Smooth muscle cell (in vitro differentiated cells): ENCODE data around the gene HEATR9. TPM values are rescaled to one million over a fixed set of nuclear protein-coding genes. Genes with fewer than 3 reads are reported as not detected.
A peak's percentile ranks its signal among the peaks of the same experiment; 100 is the strongest.

ENCODE experiments used
- DNase-seq: peaks from one replicate; lab custom pipeline; 2025; ENCODE audit not compliant: unreplicated experiment; lab: John Stamatoyannopoulos, UW
- H2AFZ ChIP-seq: fragments of 200-600 bp; sonication (generic); 2 replicates; pipeline ENCODE4 v1.6.0; 2016; ENCODE audit warnings: antibody characterized with exemption, low read depth, mild to moderate bottlenecking
- H3F3A ChIP-seq: fragments of 200-600 bp; sonication (generic); 2 replicates; pipeline ENCODE4 v1.6.0; 2017; ENCODE audit warnings: antibody characterized with exemption, low read depth
- H3K27ac ChIP-seq: fragments of 200-600 bp; sonication (generic); 2 replicates; pipeline ENCODE4 v1.5.1; 2016; ENCODE audit warnings: low read depth, mild to moderate bottlenecking
- H3K27me3 ChIP-seq: fragments of 200-600 bp; sonication (generic); 2 replicates; pipeline ENCODE4 v1.6.1; 2016; ENCODE audit warnings: low read depth, mild to moderate bottlenecking
- H3K36me3 ChIP-seq: fragments of 200-600 bp; sonication (generic); 2 replicates; pipeline ENCODE4 v1.5.1; 2016; ENCODE audit warnings: low read depth
- H3K4me1 ChIP-seq: fragments of 200-600 bp; sonication (generic); 2 replicates; pipeline ENCODE4 v1.5.1; 2016; ENCODE audit warnings: low read depth
- H3K4me2 ChIP-seq: fragments of 200-600 bp; sonication (generic); 2 replicates; pipeline ENCODE4 v1.6.0; 2016; ENCODE audit warnings: mild to moderate bottlenecking
- H3K4me3 ChIP-seq: fragments of 200-600 bp; sonication (generic); 2 replicates; pipeline ENCODE4 v1.5.1; 2016; ENCODE audit warnings: mild to moderate bottlenecking
- H3K79me2 ChIP-seq: fragments of 200-600 bp; sonication (generic); 2 replicates; pipeline ENCODE4 v1.6.0; 2016; ENCODE audit warnings: low read depth, mild to moderate bottlenecking
- H3K9ac ChIP-seq: fragments of 200-600 bp; sonication (generic); 2 replicates; pipeline ENCODE4 v1.6.0; 2016; ENCODE audit warnings: low read depth
- H3K9me3 ChIP-seq: fragments of 200-600 bp; sonication (generic); replicated peaks from 2 replicates; pipeline ENCODE4 v1.5.1; 2016; ENCODE audit warnings: low read depth
- H4K20me1 ChIP-seq: fragments of 200-600 bp; sonication (generic); 2 replicates; pipeline ENCODE4 v1.6.0; 2016; ENCODE audit warnings: low read depth
- WGBS: methylation state at CpG from one replicate; pipeline ENCODE4 v1.1.7; 2016; ENCODE audit warnings: low lambda C conversion rate; 5-methylcytosine and 5-hydroxymethylcytosine counted together
- polyA plus RNA-seq: library from polyadenylated mRNA; unstranded; fragments of >200 nt; fragmentation: Nextera tagmentation; extraction: Ambion mirVana; gene quantifications from 2 replicates; pipeline ENCODE4 v1.2.1, GENCODE V29; 2016
- total RNA-seq: library from RNA; depleted of rRNA; stranded (reverse); fragments of >200 nt; gene quantifications from 2 replicates; pipeline ENCODE4 v1.2.3, GENCODE V29; 2014
- TF ChIP-seq, protein P1 (sequence below): fragments of 200-600 bp; sonication (generic); IDR thresholded peaks from 2 replicates; pipeline ENCODE4 v1.5.1; 2017; ENCODE audit warnings: borderline replicate concordance, mild to moderate bottlenecking, antibody characterized with exemption; ENCODE audit not compliant: insufficient read depth, poor library complexity, severe bottlenecking

HEATR9 gene
- total and polyA plus RNA-seq, 2 experiments from 2014 or later = not detected

GRCh38 chr17:35811759-35812158, 56.9 kb downstream of the HEATR9 start:
- Histone ChIP-seq H3K9me3 (no peaks in the 10 kb centered on the region), H3K4me1 (peaks cover 22% of the 10 kb centered on the region), H3K4me3 (no peak overlapping the region), H3K27ac (no peak overlapping the region), H3K4me2 (peak overlapping the region; percentile 88), H2AFZ (no peak overlapping the region), H3F3A (peaks cover 19% of the 10 kb centered on the region), H3K36me3 (no peaks in the 10 kb centered on the region), H3K79me2 (peaks cover 74% of the 10 kb centered on the region), H3K9ac (no peak overlapping the region), H4K20me1 (peaks cover 70% of the 10 kb centered on the region), H3K27me3 (no peaks in the 10 kb centered on the region)
- 93% methylated on average over 6 of the region's 6 CpGs for WGBS
- TF ChIP-seq, protein P1, sequence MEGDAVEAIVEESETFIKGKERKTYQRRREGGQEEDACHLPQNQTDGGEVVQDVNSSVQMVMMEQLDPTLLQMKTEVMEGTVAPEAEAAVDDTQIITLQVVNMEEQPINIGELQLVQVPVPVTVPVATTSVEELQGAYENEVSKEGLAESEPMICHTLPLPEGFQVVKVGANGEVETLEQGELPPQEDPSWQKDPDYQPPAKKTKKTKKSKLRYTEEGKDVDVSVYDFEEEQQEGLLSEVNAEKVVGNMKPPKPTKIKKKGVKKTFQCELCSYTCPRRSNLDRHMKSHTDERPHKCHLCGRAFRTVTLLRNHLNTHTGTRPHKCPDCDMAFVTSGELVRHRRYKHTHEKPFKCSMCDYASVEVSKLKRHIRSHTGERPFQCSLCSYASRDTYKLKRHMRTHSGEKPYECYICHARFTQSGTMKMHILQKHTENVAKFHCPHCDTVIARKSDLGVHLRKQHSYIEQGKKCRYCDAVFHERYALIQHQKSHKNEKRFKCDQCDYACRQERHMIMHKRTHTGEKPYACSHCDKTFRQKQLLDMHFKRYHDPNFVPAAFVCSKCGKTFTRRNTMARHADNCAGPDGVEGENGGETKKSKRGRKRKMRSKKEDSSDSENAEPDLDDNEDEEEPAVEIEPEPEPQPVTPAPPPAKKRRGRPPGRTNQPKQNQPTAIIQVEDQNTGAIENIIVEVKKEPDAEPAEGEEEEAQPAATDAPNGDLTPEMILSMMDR = no peak
- DNase-seq = no peak

- no peaks in the 10 kb centered on the region for H3K9me3 ChIP-seq
- H3K79me2 ChIP-seq = peaks cover 56% of the 10 kb centered on the region
- H4K20me1 ChIP-seq = peaks cover 52% of the 10 kb centered on the region
- no peak for DNase-seq
- under 1% methylated on average over 13 of the region's 24 CpGs for WGBS
- H3K27ac ChIP-seq = peak overlapping the region; percentile 96
- H3K4me3 ChIP-seq = peak overlapping the region; percentile 99
- H2AFZ ChIP-seq = no peak overlapping the region
- H3F3A ChIP-seq = peaks cover 18% of the 10 kb centered on the region
- peak overlapping the region; percentile 96 for H3K9ac ChIP-seq
- H3K4me2 ChIP-seq = peak overlapping the region; percentile 88
- H3K27me3 ChIP-seq = no peaks in the 10 kb centered on the region
- H3K36me3 ChIP-seq = no peaks in the 10 kb centered on the region
- H3K4me1 ChIP-seq = peaks cover 22% of the 10 kb centered on the region
- TF ChIP-seq, protein P1 = no peak
Observed at GRCh38 chr17:35809855-35810461, 58.7 kb downstream of the HEATR9 start.

DNA sequence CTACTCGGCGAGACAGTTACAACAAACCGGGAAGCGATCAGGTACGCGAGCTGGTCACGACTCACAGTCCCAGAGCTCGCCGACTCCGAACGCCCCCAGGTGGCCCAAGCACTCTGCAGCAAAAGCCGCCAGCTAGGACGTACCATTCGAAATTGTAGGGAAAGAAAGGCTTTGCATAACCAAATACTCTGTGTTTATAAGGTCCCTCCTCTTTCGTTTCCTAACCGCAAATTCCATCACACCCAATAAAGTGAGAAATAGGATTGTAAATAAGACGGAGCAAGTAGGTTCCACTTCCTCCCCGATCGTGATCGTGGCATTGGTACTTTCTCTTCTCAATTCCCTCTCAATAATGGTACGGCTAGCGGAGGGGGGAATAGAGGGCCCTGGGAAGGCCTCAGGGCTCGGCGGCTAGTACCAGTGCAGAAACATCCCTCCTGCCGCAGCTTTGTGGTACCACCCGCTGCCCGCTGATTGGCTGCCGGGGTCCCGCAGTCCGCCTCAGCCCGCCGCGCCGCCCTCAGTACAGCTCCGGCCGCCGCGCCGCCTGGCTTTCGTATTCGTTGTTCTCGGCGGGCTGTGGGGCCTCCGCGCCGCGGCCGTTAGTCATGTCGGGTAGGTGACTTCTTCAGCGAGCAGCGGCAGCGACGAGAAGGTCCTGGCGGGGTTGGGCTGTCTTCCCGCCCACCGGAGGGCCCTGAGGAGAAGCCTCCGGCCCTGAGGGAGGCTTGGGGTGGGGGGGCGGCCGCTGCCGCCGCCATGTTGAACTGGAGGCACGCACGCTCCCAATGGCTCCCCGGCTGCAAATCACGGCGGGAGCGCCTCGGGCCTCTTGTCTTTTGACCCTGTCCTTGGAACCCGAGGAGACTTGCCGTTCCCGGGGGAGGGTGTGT, 59.5 kb downstream of the HEATR9 start, which contains the start of gene TAF15:
Gene TAF15, plus strand, starts transcription at position 523 of the 893 bp plus-strand sequence. Its CDS starts 86 bp downstream, at position 609.
- Histone ChIP-seq H3F3A (peaks cover 18% of the 10 kb centered on the region), H3K27me3 (no peaks in the 10 kb centered on the region), H3K4me3 (peak within 1 kb of the TSS; percentile 99), H3K4me1 (peaks cover 22% of the 10 kb centered on the region), H4K20me1 (peaks cover 45% of the 10 kb centered on the region), H3K4me2 (peak within 1 kb of the TSS; percentile 88), H3K79me2 (peaks cover 48% of the 10 kb centered on the region), H3K27ac (peak within 1 kb of the TSS; percentile 96), H3K9me3 (no peaks in the 10 kb centered on the region), H3K9ac (peak within 1 kb of the TSS; percentile 96), H3K36me3 (no peaks in the 10 kb centered on the region), H2AFZ (peak within 1 kb of the TSS; percentile 99)
- DNase-seq = peak; percentile 80
- TF ChIP-seq, protein P1 = peak; percentile 53
- WGBS = 2% methylated on average over 61 of the region's 71 CpGs
